ENCODE measurements around the gene GADD45A.

The GADD45A gene

DNA sequence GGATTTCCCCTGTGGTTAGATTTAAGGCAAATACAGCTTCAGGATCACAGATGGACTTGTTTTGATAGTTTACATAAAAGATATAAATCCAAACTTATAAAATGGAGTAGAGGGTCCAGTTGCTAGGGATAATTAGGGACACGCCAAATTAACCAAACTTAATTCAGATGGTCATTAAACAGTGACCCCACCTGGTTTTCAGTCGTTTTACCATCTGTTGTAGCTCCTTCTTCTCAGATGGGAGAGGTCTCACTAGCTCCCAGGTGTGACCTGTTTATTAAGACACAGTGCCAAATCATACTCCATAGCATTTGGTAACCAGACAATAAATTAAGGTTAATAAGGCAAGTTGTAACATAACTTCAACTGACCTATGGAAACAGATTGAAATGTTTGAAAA, 8.1 kb upstream of the GADD45A start (continued):
- TF ChIP-seq, protein P1, sequence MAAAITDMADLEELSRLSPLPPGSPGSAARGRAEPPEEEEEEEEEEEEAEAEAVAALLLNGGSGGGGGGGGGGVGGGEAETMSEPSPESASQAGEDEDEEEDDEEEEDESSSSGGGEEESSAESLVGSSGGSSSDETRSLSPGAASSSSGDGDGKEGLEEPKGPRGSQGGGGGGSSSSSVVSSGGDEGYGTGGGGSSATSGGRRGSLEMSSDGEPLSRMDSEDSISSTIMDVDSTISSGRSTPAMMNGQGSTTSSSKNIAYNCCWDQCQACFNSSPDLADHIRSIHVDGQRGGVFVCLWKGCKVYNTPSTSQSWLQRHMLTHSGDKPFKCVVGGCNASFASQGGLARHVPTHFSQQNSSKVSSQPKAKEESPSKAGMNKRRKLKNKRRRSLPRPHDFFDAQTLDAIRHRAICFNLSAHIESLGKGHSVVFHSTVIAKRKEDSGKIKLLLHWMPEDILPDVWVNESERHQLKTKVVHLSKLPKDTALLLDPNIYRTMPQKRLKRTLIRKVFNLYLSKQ (tag by site-specific recombination; IDR thresholded peaks at IDR 0.05; ENCODE audit: borderline replicate concordance), result no peak
- TF ChIP-seq ZNF274 (IDR thresholded peaks at IDR 0.05; ENCODE audit: low read length), result no peak
- TF ChIP-seq ZNF274 (tag by site-specific recombination; IDR thresholded peaks at IDR 0.05; ENCODE audit: borderline replicate concordance), result no peak
- TF ChIP-seq ZNF121 (tag by site-specific recombination; IDR thresholded peaks at IDR 0.05), result no peak

DNA sequence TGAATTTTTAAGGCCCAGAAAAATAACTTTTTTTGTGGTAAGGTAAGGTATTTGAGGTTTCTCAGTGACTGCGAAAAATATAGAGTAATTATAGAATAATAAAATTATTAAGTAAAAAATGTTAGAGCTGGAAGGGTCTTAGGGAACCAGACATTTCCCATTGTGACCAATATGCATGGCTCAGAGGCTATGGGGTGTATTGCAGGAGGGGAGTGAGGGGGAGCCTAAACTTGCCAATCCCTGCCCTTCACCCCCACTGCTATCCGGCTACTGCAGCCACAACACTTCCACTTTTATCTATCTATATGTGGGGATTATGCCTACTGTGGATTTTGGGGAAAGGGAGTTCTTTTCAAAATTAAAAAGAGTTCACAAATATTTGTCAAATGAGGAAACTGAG, 7.6 kb upstream of the GADD45A start:
- POLR2A ChIA-PET, result interaction anchor here (0.6 to 4.5 kb wide), 2 partner anchors 7 to 75 kb away, joined by 3 to 43 read pairs; partner anchors contain the start of gene GADD45A
- CTCF ChIA-PET, result interaction anchor here (0.7 to 3.4 kb wide), 2 partner anchors 42 to 83 kb away, joined by 3 to 13 read pairs; no protein-coding TSS in a partner anchor

More for the DNA sequence above, 7.6 kb upstream of the GADD45A start:
- H3K36me3 ChIP-seq (ENCODE audit: control insufficient read depth in 2 of 2, insufficient read depth in 1 of 2, low read length in 2 of 2), result no peaks in the 10 kb centered on the region
- TF ChIP-seq, protein P2, sequence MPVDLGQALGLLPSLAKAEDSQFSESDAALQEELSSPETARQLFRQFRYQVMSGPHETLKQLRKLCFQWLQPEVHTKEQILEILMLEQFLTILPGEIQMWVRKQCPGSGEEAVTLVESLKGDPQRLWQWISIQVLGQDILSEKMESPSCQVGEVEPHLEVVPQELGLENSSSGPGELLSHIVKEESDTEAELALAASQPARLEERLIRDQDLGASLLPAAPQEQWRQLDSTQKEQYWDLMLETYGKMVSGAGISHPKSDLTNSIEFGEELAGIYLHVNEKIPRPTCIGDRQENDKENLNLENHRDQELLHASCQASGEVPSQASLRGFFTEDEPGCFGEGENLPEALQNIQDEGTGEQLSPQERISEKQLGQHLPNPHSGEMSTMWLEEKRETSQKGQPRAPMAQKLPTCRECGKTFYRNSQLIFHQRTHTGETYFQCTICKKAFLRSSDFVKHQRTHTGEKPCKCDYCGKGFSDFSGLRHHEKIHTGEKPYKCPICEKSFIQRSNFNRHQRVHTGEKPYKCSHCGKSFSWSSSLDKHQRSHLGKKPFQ (tag by site-specific recombination; IDR thresholded peaks at IDR 0.05), result no peak
- TF ChIP-seq, protein P3, sequence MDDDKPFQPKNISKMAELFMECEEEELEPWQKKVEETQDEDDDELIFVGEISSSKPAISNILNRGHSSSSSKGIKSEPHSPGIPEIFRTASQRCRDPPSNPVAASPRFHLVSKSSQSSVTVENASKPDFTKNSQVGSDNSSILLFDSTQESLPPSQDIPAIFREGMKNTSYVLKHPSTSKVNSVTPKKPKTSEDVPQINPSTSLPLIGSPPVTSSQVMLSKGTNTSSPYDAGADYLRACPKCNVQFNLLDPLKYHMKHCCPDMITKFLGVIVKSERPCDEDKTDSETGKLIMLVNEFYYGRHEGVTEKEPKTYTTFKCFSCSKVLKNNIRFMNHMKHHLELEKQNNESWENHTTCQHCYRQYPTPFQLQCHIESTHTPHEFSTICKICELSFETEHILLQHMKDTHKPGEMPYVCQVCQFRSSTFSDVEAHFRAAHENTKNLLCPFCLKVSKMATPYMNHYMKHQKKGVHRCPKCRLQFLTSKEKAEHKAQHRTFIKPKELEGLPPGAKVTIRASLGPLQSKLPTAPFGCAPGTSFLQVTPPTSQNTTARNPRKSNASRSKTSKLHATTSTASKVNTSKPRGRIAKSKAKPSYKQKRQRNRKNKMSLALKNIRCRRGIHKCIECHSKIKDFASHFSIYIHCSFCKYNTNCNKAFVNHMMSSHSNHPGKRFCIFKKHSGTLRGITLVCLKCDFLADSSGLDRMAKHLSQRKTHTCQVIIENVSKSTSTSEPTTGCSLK (tag by site-specific recombination; IDR thresholded peaks at IDR 0.05), result no peak
- TF ChIP-seq, protein P4, sequence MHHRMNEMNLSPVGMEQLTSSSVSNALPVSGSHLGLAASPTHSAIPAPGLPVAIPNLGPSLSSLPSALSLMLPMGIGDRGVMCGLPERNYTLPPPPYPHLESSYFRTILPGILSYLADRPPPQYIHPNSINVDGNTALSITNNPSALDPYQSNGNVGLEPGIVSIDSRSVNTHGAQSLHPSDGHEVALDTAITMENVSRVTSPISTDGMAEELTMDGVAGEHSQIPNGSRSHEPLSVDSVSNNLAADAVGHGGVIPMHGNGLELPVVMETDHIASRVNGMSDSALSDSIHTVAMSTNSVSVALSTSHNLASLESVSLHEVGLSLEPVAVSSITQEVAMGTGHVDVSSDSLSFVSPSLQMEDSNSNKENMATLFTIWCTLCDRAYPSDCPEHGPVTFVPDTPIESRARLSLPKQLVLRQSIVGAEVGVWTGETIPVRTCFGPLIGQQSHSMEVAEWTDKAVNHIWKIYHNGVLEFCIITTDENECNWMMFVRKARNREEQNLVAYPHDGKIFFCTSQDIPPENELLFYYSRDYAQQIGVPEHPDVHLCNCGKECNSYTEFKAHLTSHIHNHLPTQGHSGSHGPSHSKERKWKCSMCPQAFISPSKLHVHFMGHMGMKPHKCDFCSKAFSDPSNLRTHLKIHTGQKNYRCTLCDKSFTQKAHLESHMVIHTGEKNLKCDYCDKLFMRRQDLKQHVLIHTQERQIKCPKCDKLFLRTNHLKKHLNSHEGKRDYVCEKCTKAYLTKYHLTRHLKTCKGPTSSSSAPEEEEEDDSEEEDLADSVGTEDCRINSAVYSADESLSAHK (tag by site-specific recombination; IDR thresholded peaks at IDR 0.05), result no peak
- TF ChIP-seq ZBTB21 (tag by site-specific recombination; IDR thresholded peaks at IDR 0.05) (no peak), FEZF1 (tag by site-specific recombination; IDR thresholded peaks at IDR 0.05) (no peak), ZNF302 (tag by site-specific recombination; IDR thresholded peaks at IDR 0.05; ENCODE audit: low read depth) (no peak), ZNF248 (tag by site-specific recombination; IDR thresholded peaks at IDR 0.05) (no peak), HOXA7 (CRISPR knock-in tag; IDR thresholded peaks at IDR 0.05; ENCODE audit: borderline replicate concordance) (no peak), SP2 (tag by site-specific recombination; IDR thresholded peaks at IDR 0.05) (no peak), ZNF558 (tag by site-specific recombination; IDR thresholded peaks at IDR 0.05) (no peak), KLF7 (tag by site-specific recombination; IDR thresholded peaks at IDR 0.05; ENCODE audit: borderline replicate concordance) (no peak), SCRT2 (tag by site-specific recombination; IDR thresholded peaks at IDR 0.05) (no peak)
- TF ChIP-seq, protein P5, sequence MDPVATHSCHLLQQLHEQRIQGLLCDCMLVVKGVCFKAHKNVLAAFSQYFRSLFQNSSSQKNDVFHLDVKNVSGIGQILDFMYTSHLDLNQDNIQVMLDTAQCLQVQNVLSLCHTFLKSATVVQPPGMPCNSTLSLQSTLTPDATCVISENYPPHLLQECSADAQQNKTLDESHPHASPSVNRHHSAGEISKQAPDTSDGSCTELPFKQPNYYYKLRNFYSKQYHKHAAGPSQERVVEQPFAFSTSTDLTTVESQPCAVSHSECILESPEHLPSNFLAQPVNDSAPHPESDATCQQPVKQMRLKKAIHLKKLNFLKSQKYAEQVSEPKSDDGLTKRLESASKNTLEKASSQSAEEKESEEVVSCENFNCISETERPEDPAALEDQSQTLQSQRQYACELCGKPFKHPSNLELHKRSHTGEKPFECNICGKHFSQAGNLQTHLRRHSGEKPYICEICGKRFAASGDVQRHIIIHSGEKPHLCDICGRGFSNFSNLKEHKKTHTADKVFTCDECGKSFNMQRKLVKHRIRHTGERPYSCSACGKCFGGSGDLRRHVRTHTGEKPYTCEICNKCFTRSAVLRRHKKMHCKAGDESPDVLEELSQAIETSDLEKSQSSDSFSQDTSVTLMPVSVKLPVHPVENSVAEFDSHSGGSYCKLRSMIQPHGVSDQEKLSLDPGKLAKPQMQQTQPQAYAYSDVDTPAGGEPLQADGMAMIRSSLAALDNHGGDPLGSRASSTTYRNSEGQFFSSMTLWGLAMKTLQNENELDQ (tag by site-specific recombination; IDR thresholded peaks at IDR 0.05; ENCODE audit: low read depth), result no peak
- H3K4me1 ChIP-seq (ENCODE audit: control insufficient read depth, insufficient read depth, low read length), result peaks cover 7% of the 10 kb centered on the region
- H3K9me3 ChIP-seq (ENCODE audit: control insufficient read depth, insufficient read depth, low read depth, low read length), result no peaks in the 10 kb centered on the region
- no peak overlapping the region for H3K27ac ChIP-seq (ENCODE audit: extremely low read depth, low read depth, low read length)
- no peak overlapping the region for H3K4me3 ChIP-seq (ENCODE audit: low read depth, low read length)
